Endothelial cell of umbilical vein (primary cell): ENCODE data around the gene CWC27. TPM values are rescaled to one million over a fixed set of nuclear protein-coding genes. Genes with fewer than 3 reads are reported as not detected.

ENCODE experiments used
- BruUV-seq: library from RNA; stranded (reverse); fragments of 400-500 nt; replicated peaks from 2 replicates; lab custom pipeline; 2021; lab: Mats Ljungman, UMichigan
- CTCF ChIA-PET: fragments of 300-600, 350-600 bp; sonication (Branson Sonifier 250); formaldehyde crosslinking; loops from one replicate; lab custom pipeline; 2021; ENCODE audit warnings: antibody characterized with exemption, inconsistent platforms; lab: Charles Lee
- POLR2A ChIA-PET: fragments of 300-600, 350-600 bp; sonication (Branson Sonifier 250); formaldehyde crosslinking; loops from one replicate; lab custom pipeline; 2021; ENCODE audit warnings: antibody characterized with exemption, inconsistent platforms; lab: Charles Lee
- DNase-seq: peaks from one replicate; pipeline ENCODE4 v3.0.0-alpha.2; 2011; ENCODE audit warnings: low read depth, low spot score
- FAIRE-seq: peaks from 2 replicates; lab custom pipeline; 2011; peaks lifted over from hg19 to GRCh38; lab: Jason Lieb, UNC
- H2AFZ ChIP-seq: 2 replicates; pipeline ENCODE4 v1.6.0; 2012; ENCODE audit warnings: low read depth, low read length, control low read depth, inconsistent platforms
- H3K27ac ChIP-seq: 2 replicates; pipeline ENCODE4 v1.5.1; 2011; ENCODE audit warnings: low read depth, mild to moderate bottlenecking, control low read depth, low read length, moderate library complexity; ENCODE audit not compliant: insufficient read depth
- H3K27me3 ChIP-seq, 2 experiments: 2 replicates each; pipeline versions ENCODE4 v1.6.0 to v1.6.1; 2011; ENCODE audit warnings: low read length in 2 of 2, mixed read lengths in 1 of 2; ENCODE audit not compliant: control insufficient read depth in 2 of 2, insufficient read depth in 2 of 2
- H3K36me3 ChIP-seq, 2 experiments: 2 replicates in 1 of 2; 3 replicates in 1 of 2; pipeline ENCODE4 v1.5.1; 2011; ENCODE audit warnings: low read length in 2 of 2, mild to moderate bottlenecking in 1 of 2, moderate library complexity in 1 of 2; ENCODE audit not compliant: control insufficient read depth in 2 of 2, insufficient read depth in 2 of 2; ENCODE audit errors: extremely low read depth in 1 of 2
- H3K4me1 ChIP-seq: 3 replicates; pipeline ENCODE4 v1.5.1; 2011; ENCODE audit warnings: mild to moderate bottlenecking, low read length; ENCODE audit not compliant: control insufficient read depth, insufficient read depth; ENCODE audit errors: extremely low read depth
- H3K4me2 ChIP-seq: 2 replicates; pipeline ENCODE4 v1.6.1; 2011; ENCODE audit warnings: low read length, control low read depth, mixed read lengths; ENCODE audit not compliant: insufficient read depth
- H3K4me3 ChIP-seq, 3 experiments: fragments of 200-600 bp in 1 of 3; sonication (generic), shearing (Covaris generic) in 1 of 3; replicated peaks in 1 of 3; 2 replicates each; pipeline ENCODE4 v1.5.1; 2011 to 2016; ENCODE audit warnings: control low read depth in 3 of 3, low read length in 3 of 3, mild to moderate bottlenecking in 2 of 3, inconsistent platforms in 1 of 3, low read depth in 1 of 3, moderate library complexity in 1 of 3; ENCODE audit not compliant: insufficient read depth in 1 of 3
- H3K79me2 ChIP-seq: 2 replicates; pipeline ENCODE4 v1.6.0; 2012; ENCODE audit warnings: low read length, inconsistent platforms; ENCODE audit not compliant: control insufficient read depth, insufficient read depth
- H3K9ac ChIP-seq: replicated peaks from 2 replicates; pipeline ENCODE3; 2011; ENCODE audit warnings: low read length, control low read depth; ENCODE audit not compliant: insufficient read depth; ENCODE audit errors: extremely low read depth
- H3K9me1 ChIP-seq: replicated peaks from 3 replicates; pipeline ENCODE4 v1.6.0; 2011; ENCODE audit warnings: mild to moderate bottlenecking, low read length; ENCODE audit not compliant: control insufficient read depth, insufficient read depth; ENCODE audit errors: extremely low read depth
- H3K9me3 ChIP-seq: replicated peaks from 2 replicates; pipeline ENCODE4 v1.5.1; 2012; ENCODE audit warnings: low read length, inconsistent platforms; ENCODE audit not compliant: control insufficient read depth, insufficient read depth
- H4K20me1 ChIP-seq: replicated peaks from 2 replicates; pipeline ENCODE3; 2011; ENCODE audit warnings: mild to moderate bottlenecking, low read length; ENCODE audit not compliant: control insufficient read depth, insufficient read depth; ENCODE audit errors: extremely low read depth
- EZH2 ChIP-seq: IDR thresholded peaks from 2 replicates; pipeline ENCODE4 v1.6.1; 2012; ENCODE audit warnings: borderline replicate concordance, low read depth, mild to moderate bottlenecking, moderate library complexity, low read length, inconsistent platforms; ENCODE audit not compliant: severe bottlenecking
- FOS ChIP-seq: IDR thresholded peaks from 2 replicates; pipeline ENCODE4 v1.6.1; 2011; ENCODE audit warnings: mild to moderate bottlenecking, low read length, moderate library complexity, borderline replicate concordance; ENCODE audit not compliant: insufficient read depth
- GATA2 ChIP-seq: IDR thresholded peaks from 2 replicates; pipeline ENCODE4 v1.7.0; 2011; ENCODE audit warnings: low read depth, mild to moderate bottlenecking, moderate library complexity, mixed read lengths, low read length; ENCODE audit not compliant: insufficient read length, insufficient read depth
- JUN ChIP-seq: IDR thresholded peaks from 2 replicates; pipeline ENCODE4 v1.6.1; 2011; ENCODE audit warnings: borderline replicate concordance, low read depth; ENCODE audit not compliant: insufficient read length, insufficient read depth
- MYC ChIP-seq: IDR thresholded peaks from one replicate; pipeline ENCODE4 v1.6.1; 2011; ENCODE audit warnings: mild to moderate bottlenecking, low read depth, low read length
- POLR2A ChIP-seq: IDR thresholded peaks from 2 replicates; pipeline ENCODE4 v1.6.1; 2012; ENCODE audit warnings: low read depth, mild to moderate bottlenecking, control low read depth, low read length
- POLR2AphosphoS5 ChIP-seq: IDR thresholded peaks from 2 replicates; pipeline ENCODE4 v1.6.1; 2012; ENCODE audit warnings: low read depth, mild to moderate bottlenecking, control low read depth, low read length, moderate library complexity; ENCODE audit not compliant: insufficient read depth
- dilution Hi-C: fragments of 300-500 bp; cut with MboI; formaldehyde crosslinking; loops from one replicate; pipeline ENCODE4 v1.15.0; 2019; ENCODE audit warnings: low sequenced_read_pairs; ENCODE audit not compliant: extremely low pct_ligation_motif_present
- intact Hi-C: fragments of 100-400 bp; cut with micrococcal nuclease; formaldehyde crosslinking; loops from one replicate; pipeline ENCODE4 v1.10.0; 2022
- polyA plus RNA-seq, 4 experiments: library from polyadenylated mRNA; depleted of rRNA in 3 of 4; stranded (reverse) in 3 of 4; unstranded in 1 of 4; fragments of >200 nt; gene quantifications; 2 replicates each; pipeline versions ENCODE4 v1.2.1 to v1.2.3, GENCODE V29; 2011 to 2012; ENCODE audit warnings: missing spikeins in 1 of 4
- total RNA-seq: library from RNA; stranded (reverse); gene quantifications from 2 replicates; pipeline ENCODE4 v1.2.3, GENCODE V29; 2021
- TF ChIP-seq, protein P1 (sequence below), 2 donors: IDR thresholded peaks; 1 replicate in 1 of 2; 2 replicates in 1 of 2; pipeline ENCODE4 v1.5.1; 2011; ENCODE audit warnings: low read length in 2 of 2, mild to moderate bottlenecking in 2 of 2, moderate library complexity in 2 of 2, control low read depth in 1 of 2, inconsistent platforms in 1 of 2, low read depth in 1 of 2; ENCODE audit not compliant: insufficient read depth in 1 of 2; ENCODE audit errors: extremely low read depth in 1 of 2
- TF ChIP-seq, protein P2 (sequence below): IDR thresholded peaks from 2 replicates; pipeline ENCODE4 v1.6.1; 2011; ENCODE audit not compliant: insufficient read depth, insufficient read length

Gene CWC27
- total and polyA plus RNA-seq, 2 donors (not counting 3 experiments of a cell fraction or from before 2014, with no cell fraction given): 11.9 to 23.8 TPM

DNA sequence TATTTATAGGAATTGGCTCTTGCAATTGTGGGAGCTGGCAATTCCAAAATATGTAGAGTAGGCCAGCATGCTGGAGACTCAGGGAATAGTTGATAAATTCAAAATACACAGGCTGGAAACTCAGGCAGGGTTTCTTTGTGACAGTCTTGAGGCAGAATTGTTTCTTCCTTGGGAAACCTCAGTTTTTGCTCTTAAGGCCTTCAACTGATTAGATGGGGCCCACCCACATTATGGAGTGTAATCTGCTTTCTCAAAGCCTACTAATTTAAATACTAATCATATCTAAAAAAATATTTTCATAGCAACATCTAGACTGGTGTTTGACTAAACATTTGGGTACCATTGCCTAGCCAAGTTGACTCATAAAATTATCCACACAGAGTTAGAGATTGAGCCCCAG lies 27.6 kb downstream of the CWC27 start:
- Histone ChIP-seq H3K4me3 (no peak overlapping the region), H3K9me1 (no peaks in the 10 kb centered on the region), H4K20me1 (no peaks in the 10 kb centered on the region), H2AFZ (no peak overlapping the region), H3K4me2 (no peak overlapping the region), H3K36me3 (no peaks in the 10 kb centered on the region), H3K27me3 (no peaks in the 10 kb centered on the region), H3K9me3 (no peaks in the 10 kb centered on the region), H3K79me2 (no peaks in the 10 kb centered on the region), H3K9ac (no peak overlapping the region), H3K27ac (no peak overlapping the region), H3K4me1 (peaks cover 34% of the 10 kb centered on the region)
- TF ChIP-seq, protein P1, sequence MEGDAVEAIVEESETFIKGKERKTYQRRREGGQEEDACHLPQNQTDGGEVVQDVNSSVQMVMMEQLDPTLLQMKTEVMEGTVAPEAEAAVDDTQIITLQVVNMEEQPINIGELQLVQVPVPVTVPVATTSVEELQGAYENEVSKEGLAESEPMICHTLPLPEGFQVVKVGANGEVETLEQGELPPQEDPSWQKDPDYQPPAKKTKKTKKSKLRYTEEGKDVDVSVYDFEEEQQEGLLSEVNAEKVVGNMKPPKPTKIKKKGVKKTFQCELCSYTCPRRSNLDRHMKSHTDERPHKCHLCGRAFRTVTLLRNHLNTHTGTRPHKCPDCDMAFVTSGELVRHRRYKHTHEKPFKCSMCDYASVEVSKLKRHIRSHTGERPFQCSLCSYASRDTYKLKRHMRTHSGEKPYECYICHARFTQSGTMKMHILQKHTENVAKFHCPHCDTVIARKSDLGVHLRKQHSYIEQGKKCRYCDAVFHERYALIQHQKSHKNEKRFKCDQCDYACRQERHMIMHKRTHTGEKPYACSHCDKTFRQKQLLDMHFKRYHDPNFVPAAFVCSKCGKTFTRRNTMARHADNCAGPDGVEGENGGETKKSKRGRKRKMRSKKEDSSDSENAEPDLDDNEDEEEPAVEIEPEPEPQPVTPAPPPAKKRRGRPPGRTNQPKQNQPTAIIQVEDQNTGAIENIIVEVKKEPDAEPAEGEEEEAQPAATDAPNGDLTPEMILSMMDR (IDR thresholded peaks at IDR 0.05; ENCODE audit: extremely low read depth in 1 of 2, insufficient read depth in 1 of 2, low read depth in 1 of 2, low read length in 2 of 2): no peak
- TF ChIP-seq JUN (no peak), EZH2 (no peak), POLR2A (no peak), GATA2 (no peak), MYC (no peak), FOS (no peak), POLR2AphosphoS5 (no peak)
- TF ChIP-seq, protein P2, sequence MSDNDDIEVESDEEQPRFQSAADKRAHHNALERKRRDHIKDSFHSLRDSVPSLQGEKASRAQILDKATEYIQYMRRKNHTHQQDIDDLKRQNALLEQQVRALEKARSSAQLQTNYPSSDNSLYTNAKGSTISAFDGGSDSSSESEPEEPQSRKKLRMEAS: no peak
- no TSS peak for BruUV-seq
- ChIA-PET POLR2A (no interaction called here), CTCF (no interaction called here)
- dilution Hi-C loops: no loop called here
- DNase-seq: no peak
- no peak for FAIRE-seq
- intact Hi-C loops: no loop called here
